GM06990 (cell line): ENCODE results near the gene ALK.

Experiments used
- DNase-seq: peaks from one replicate; pipeline ENCODE4 v3.0.0-alpha.2; 2011; ENCODE audit not compliant: insufficient read length; ENCODE audit errors: extremely low read depth
- H3K27me3 ChIP-seq: replicated peaks from 2 replicates; pipeline ENCODE4 v1.6.0; 2011; ENCODE audit warnings: low read length; ENCODE audit not compliant: control insufficient read depth, insufficient read depth
- H3K36me3 ChIP-seq: 2 replicates; pipeline ENCODE4 v1.5.1; 2011; ENCODE audit warnings: low read length; ENCODE audit not compliant: control insufficient read depth, insufficient read depth
- H3K4me3 ChIP-seq: replicated peaks from 2 replicates; pipeline ENCODE4 v1.5.1; 2011; ENCODE audit warnings: low read depth, mild to moderate bottlenecking, control low read depth, low read length
- CTCF ChIP-seq: IDR thresholded peaks from 2 replicates; pipeline ENCODE4 v1.5.1; 2011; ENCODE audit warnings: low read length, control low read depth, mild to moderate bottlenecking, inconsistent platforms; ENCODE audit not compliant: insufficient read depth, poor library complexity, severe bottlenecking

Gene ALK

GRCh38 chr2:29343830-29344229, 577.6 kb downstream of the ALK start:
- Histone ChIP-seq H3K4me3 (no peak overlapping the region), H3K27me3 (peaks cover 4% of the 10 kb centered on the region), H3K36me3 (no peaks in the 10 kb centered on the region)
- TF ChIP-seq CTCF, result peak; percentile 31
- DNase-seq, result no peak

- no peak for DNase-seq
- Histone ChIP-seq H3K4me3 (no peak overlapping the region), H3K27me3 (no peaks in the 10 kb centered on the region), H3K36me3 (no peaks in the 10 kb centered on the region)
- no peak for TF ChIP-seq CTCF
Measured at GRCh38 chr2:29336341-29337241, 584.8 kb downstream of the ALK start.

GRCh38 chr2:29335396-29335795, 586.0 kb downstream of the ALK start:
- no peak overlapping the region for H3K4me3 ChIP-seq
- no peaks in the 10 kb centered on the region for H3K36me3 ChIP-seq
- DNase-seq, result no peak
- no peak for TF ChIP-seq CTCF
- H3K27me3 ChIP-seq, result no peaks in the 10 kb centered on the region

- DNase-seq, result no peak
Measured at GRCh38 chr2:29334706-29335105, 586.7 kb downstream of the ALK start.

GRCh38 chr2:29332540-29332939, 588.8 kb downstream of the ALK start:
- Histone ChIP-seq H3K4me3 (no peak overlapping the region), H3K27me3 (no peaks in the 10 kb centered on the region), H3K36me3 (no peaks in the 10 kb centered on the region)
- no peak for DNase-seq
- TF ChIP-seq CTCF, result no peak

More at GRCh38 chr2:29334706-29335105, 586.7 kb downstream of the ALK start:
- H3K4me3 ChIP-seq, result no peak overlapping the region
- H3K36me3 ChIP-seq, result no peaks in the 10 kb centered on the region
- H3K27me3 ChIP-seq, result no peaks in the 10 kb centered on the region
- no peak for TF ChIP-seq CTCF
